A673 (cell line): ENCODE data around the gene CCDC92. TPM values are rescaled to one million over a fixed set of nuclear protein-coding genes. Genes with fewer than 3 reads are reported as not detected.

Experiments
- BruUV-seq: library from RNA; stranded (reverse); fragments of 400-500 nt; replicated peaks from 2 replicates; lab custom pipeline; 2021; lab: Mats Ljungman, UMichigan
- CTCF ChIA-PET: fragments of 300-600 bp; sonication (Branson Sonifier 250); formaldehyde crosslinking; loops from one replicate; lab custom pipeline; 2022; ENCODE audit warnings: antibody characterized with exemption; lab: Charles Lee
- POLR2A ChIA-PET: fragments of 300-600 bp; sonication (Branson Sonifier 250); formaldehyde crosslinking; loops from one replicate; lab custom pipeline; 2022; ENCODE audit warnings: antibody characterized with exemption; ENCODE audit not compliant: low non-redundant PET; lab: Charles Lee
- DNase-seq: peaks from one replicate; pipeline ENCODE4 v3.0.0-alpha.2; 2015; ENCODE audit warnings: low spot score
- H3K27ac ChIP-seq: fragments of 200-600 bp; sonication (generic); 2 replicates; pipeline ENCODE4 v1.5.1; 2016; ENCODE audit warnings: mixed run types, low read depth, mild to moderate bottlenecking, mixed read lengths, antibody characterized with exemption, low read length; ENCODE audit not compliant: poor library complexity, severe bottlenecking
- H3K27me3 ChIP-seq: fragments of 200-600 bp; sonication (generic); replicated peaks from 2 replicates; pipeline ENCODE4 v1.6.1; 2017; ENCODE audit warnings: mixed run types, low read depth, mild to moderate bottlenecking, mixed read lengths, antibody characterized with exemption, low read length; ENCODE audit not compliant: insufficient read depth, poor library complexity
- H3K36me3 ChIP-seq: fragments of 200-600 bp; sonication (generic); 2 replicates; pipeline ENCODE4 v1.6.1; 2016; ENCODE audit warnings: mixed run types, mild to moderate bottlenecking, mixed read lengths, antibody characterized with exemption, low read length; ENCODE audit not compliant: insufficient read depth, poor library complexity, severe bottlenecking
- H3K4me1 ChIP-seq: fragments of 200-600 bp; sonication (generic); 2 replicates; pipeline ENCODE4 v1.6.1; 2017; ENCODE audit warnings: mixed run types, mild to moderate bottlenecking, mixed read lengths, antibody characterized with exemption, low read length; ENCODE audit not compliant: insufficient read depth, poor library complexity, severe bottlenecking
- H3K4me3 ChIP-seq: fragments of 200-600 bp; sonication (generic); 2 replicates; pipeline ENCODE4 v1.5.1; 2016; ENCODE audit warnings: low read depth, mixed run types, mild to moderate bottlenecking, mixed read lengths, low read length; ENCODE audit not compliant: poor library complexity, severe bottlenecking
- H3K9me3 ChIP-seq: fragments of 200-600 bp; sonication (generic); 2 replicates; pipeline ENCODE4 v1.6.1; 2016; ENCODE audit warnings: mixed run types, low read depth, mild to moderate bottlenecking, mixed read lengths, antibody characterized with exemption, low read length; ENCODE audit not compliant: poor library complexity, severe bottlenecking
- CTCF ChIP-seq: fragments of 300-800, 200-600 bp; sonication (generic); conservative IDR thresholded peaks from 2 replicates; pipeline ENCODE4 v1.5.1; 2017; ENCODE audit warnings: low read depth, mild to moderate bottlenecking, antibody characterized with exemption, low read length, moderate library complexity, mixed read lengths
- EZH2 ChIP-seq: fragments of 200-600 bp; sonication (generic); IDR thresholded peaks from 2 replicates; pipeline ENCODE4 v1.6.1; 2017; ENCODE audit warnings: borderline replicate concordance, low read depth, mild to moderate bottlenecking, mixed read lengths, antibody characterized with exemption, low read length; ENCODE audit not compliant: poor library complexity, severe bottlenecking
- intact Hi-C: fragments of 100-400 bp; cut with micrococcal nuclease; formaldehyde crosslinking; loops from one replicate; pipeline ENCODE4 v1.10.0; 2022; ENCODE audit not compliant: unreplicated experiment
- total RNA-seq: library from RNA; stranded (reverse); gene quantifications from 2 replicates; pipeline ENCODE4 v1.2.3, GENCODE V29; 2021

Gene CCDC92
- total RNA-seq, 1 experiment from 2014 or later: 28.7 TPM

DNA sequence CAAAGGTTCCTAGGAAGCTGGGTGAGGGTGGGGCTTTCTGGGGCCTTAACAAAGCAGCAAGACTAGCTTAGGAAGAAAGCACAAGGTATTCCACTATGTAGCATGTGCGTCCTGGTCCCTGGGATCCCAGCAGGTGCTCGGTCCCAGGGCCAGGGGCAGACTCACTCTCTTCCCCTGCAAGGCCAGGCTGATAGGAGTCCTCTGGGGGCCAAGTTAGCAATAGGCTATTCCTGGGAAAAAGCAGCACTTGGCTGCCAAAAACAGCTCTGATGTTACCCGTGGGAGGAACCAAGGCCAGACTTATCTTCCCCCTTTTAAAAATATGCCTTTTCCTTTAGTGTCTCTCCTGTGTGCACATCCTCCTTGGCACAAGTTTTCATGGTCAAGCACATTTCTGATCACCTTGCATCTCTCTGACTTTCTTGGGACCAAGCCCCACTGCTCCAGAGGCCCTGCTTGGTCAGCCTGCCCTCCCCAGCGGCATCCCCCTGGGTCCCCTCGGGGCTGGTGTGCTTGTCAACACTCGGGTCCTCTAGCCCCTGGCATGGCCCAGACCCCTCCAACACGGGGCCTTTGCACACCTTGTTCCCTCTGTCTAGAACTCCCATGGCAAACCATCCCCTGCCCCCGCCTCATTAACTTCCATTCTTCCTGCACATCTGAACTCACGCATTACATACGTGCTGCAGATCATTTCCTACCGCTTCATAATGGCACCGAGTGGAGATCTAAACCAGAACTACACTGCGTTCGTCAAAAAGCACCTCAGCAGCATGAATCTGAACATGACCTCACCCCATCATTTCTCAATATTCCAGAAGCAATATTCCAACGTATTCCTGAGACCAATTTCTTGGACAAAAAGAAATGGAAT is 21.9 kb downstream of the CCDC92 start:
- CTCF ChIA-PET: no interaction called here
- TF ChIP-seq CTCF: no peak
- no peak for TF ChIP-seq EZH2
- Histone ChIP-seq H3K27me3 (no peaks in the 10 kb centered on the region), H3K27ac (no peak overlapping the region), H3K4me3 (no peak overlapping the region), H3K4me1 (no peaks in the 10 kb centered on the region), H3K36me3 (no peaks in the 10 kb centered on the region), H3K9me3 (no peaks in the 10 kb centered on the region)
- BruUV-seq: no TSS peak
- POLR2A ChIA-PET: interaction anchor here (0.6 kb wide), 1 partner anchor 38 kb away, joined by 3 read pairs; no protein-coding TSS in a partner anchor
- intact Hi-C loops: no loop called here
- no peak for DNase-seq

GRCh38 chr12:123949770-123950165 is 22.9 kb downstream of the CCDC92 start:
- Histone ChIP-seq H3K27me3 (no peaks in the 10 kb centered on the region), H3K27ac (no peak overlapping the region), H3K9me3 (no peaks in the 10 kb centered on the region), H3K4me1 (no peaks in the 10 kb centered on the region), H3K4me3 (no peak overlapping the region), H3K36me3 (no peaks in the 10 kb centered on the region)
- ChIA-PET POLR2A (interaction anchor here (0.6 kb wide), 1 partner anchor 37 kb away, joined by 3 read pairs; no protein-coding TSS in a partner anchor), CTCF (no interaction called here)
- intact Hi-C loops: no loop called here
- BruUV-seq: no TSS peak
- no peak for TF ChIP-seq EZH2
- TF ChIP-seq CTCF: no peak
- DNase-seq: no peak

GRCh38 chr12:123948796-123949769 is 23.5 kb downstream of the CCDC92 start:
- ChIA-PET CTCF (no interaction called here), POLR2A (no interaction called here)
- BruUV-seq: no TSS peak
- H3K27ac ChIP-seq: no peak overlapping the region
- H3K9me3 ChIP-seq: no peaks in the 10 kb centered on the region
- H3K36me3 ChIP-seq: no peaks in the 10 kb centered on the region
- H3K27me3 ChIP-seq: no peaks in the 10 kb centered on the region
- H3K4me1 ChIP-seq: no peaks in the 10 kb centered on the region
- intact Hi-C loops: no loop called here
- no peak for DNase-seq
- H3K4me3 ChIP-seq: no peak overlapping the region
- TF ChIP-seq CTCF (no peak), EZH2 (no peak)
